ENCODE results near the gene BACE1-AS.

Gene BACE1-AS

GRCh38 chr11:117281869-117282268 lies 9.3 kb upstream of the BACE1-AS start:
- Histone ChIP-seq H3K36me3 (peaks cover 50% of the 10 kb centered on the region), H3K27me3 (no peaks in the 10 kb centered on the region), H3K4me3 (ENCODE audit: low read depth in 1 of 2, low read length in 1 of 2) (no peak overlapping the region), H3K27ac (no peak overlapping the region), H3K9me3 (no peaks in the 10 kb centered on the region), H3K4me1 (ENCODE audit: control insufficient read depth in 1 of 2, insufficient read depth in 1 of 2, low read depth in 1 of 2, low read length in 1 of 2) (no peaks in the 10 kb centered on the region)
- TF ChIP-seq CTCF (IDR thresholded peaks at IDR 0.05) = no peak

- TF ChIP-seq CTCF (IDR thresholded peaks at IDR 0.05) = no peak
- no peak overlapping the region for H3K4me3 ChIP-seq (ENCODE audit: low read depth in 1 of 2, low read length in 1 of 2)
- no peak overlapping the region for H3K27ac ChIP-seq
- no peaks in the 10 kb centered on the region for H3K27me3 ChIP-seq
- H3K36me3 ChIP-seq = peaks cover 57% of the 10 kb centered on the region
- no peaks in the 10 kb centered on the region for H3K4me1 ChIP-seq (ENCODE audit: control insufficient read depth in 1 of 2, insufficient read depth in 1 of 2, low read depth in 1 of 2, low read length in 1 of 2)
- no peaks in the 10 kb centered on the region for H3K9me3 ChIP-seq
These were observed 8.2 kb upstream of the BACE1-AS start for GRCh38 chr11:117282956-117283355.

GRCh38 chr11:117284053-117284452 lies 7.1 kb upstream of the BACE1-AS start:
- TF ChIP-seq CTCF (IDR thresholded peaks at IDR 0.05) = no peak
- Histone ChIP-seq H3K4me1 (ENCODE audit: control insufficient read depth in 1 of 2, insufficient read depth in 1 of 2, low read depth in 1 of 2, low read length in 1 of 2) (no peaks in the 10 kb centered on the region), H3K4me3 (ENCODE audit: low read depth in 1 of 2, low read length in 1 of 2) (no peak overlapping the region), H3K36me3 (peaks cover 64% of the 10 kb centered on the region), H3K9me3 (no peaks in the 10 kb centered on the region), H3K27ac (no peak overlapping the region), H3K27me3 (no peaks in the 10 kb centered on the region)

GRCh38 chr11:117286588-117286987 lies 4.6 kb upstream of the BACE1-AS start:
- Histone ChIP-seq H3K36me3 (peaks cover 75% of the 10 kb centered on the region), H3K9me3 (no peaks in the 10 kb centered on the region), H3K27ac (no peak overlapping the region), H3K27me3 (no peaks in the 10 kb centered on the region), H3K4me3 (ENCODE audit: low read depth in 1 of 2, low read length in 1 of 2) (no peak overlapping the region), H3K4me1 (ENCODE audit: control insufficient read depth in 1 of 2, insufficient read depth in 1 of 2, low read depth in 1 of 2, low read length in 1 of 2) (no peaks in the 10 kb centered on the region)
- no peak for TF ChIP-seq CTCF (IDR thresholded peaks at IDR 0.05)

- Histone ChIP-seq H3K9me3 (no peaks in the 10 kb centered on the region), H3K27ac (no peak overlapping the region), H3K4me1 (ENCODE audit: control insufficient read depth in 1 of 2, insufficient read depth in 1 of 2, low read depth in 1 of 2, low read length in 1 of 2) (no peaks in the 10 kb centered on the region), H3K27me3 (no peaks in the 10 kb centered on the region), H3K36me3 (peaks cover 65% of the 10 kb centered on the region), H3K4me3 (ENCODE audit: low read depth in 1 of 2, low read length in 1 of 2) (no peak overlapping the region)
- no peak for TF ChIP-seq CTCF (IDR thresholded peaks at IDR 0.05)
These were observed 3.5 kb upstream of the BACE1-AS start for GRCh38 chr11:117287668-117288067.

GRCh38 chr11:117289795-117290194 lies 1.4 kb upstream of the BACE1-AS start:
- H3K4me1 ChIP-seq (ENCODE audit: control insufficient read depth in 1 of 2, insufficient read depth in 1 of 2, low read depth in 1 of 2, low read length in 1 of 2) = no peaks in the 10 kb centered on the region
- no peak for TF ChIP-seq CTCF (IDR thresholded peaks at IDR 0.05)
- H3K9me3 ChIP-seq = no peaks in the 10 kb centered on the region
- no peak overlapping the region for H3K27ac ChIP-seq
- no peak overlapping the region for H3K4me3 ChIP-seq (ENCODE audit: low read depth in 1 of 2, low read length in 1 of 2)
- no peaks in the 10 kb centered on the region for H3K27me3 ChIP-seq
- peaks cover 48% of the 10 kb centered on the region for H3K36me3 ChIP-seq

Data from neutrophil (primary cell).